Fibroblast of skin of left quadriceps (primary cell): Measurements from ENCODE around the gene BOK.
A peak's percentile ranks its signal among the peaks of the same experiment; 100 is the strongest.
"Not testable (repeated sequence)": the region's sequence is repeated elsewhere in the genome, so short reads cannot be mapped to it uniquely, and the experiment has no call there.

ENCODE experiments used
- DNase-seq, 2 experiments: peaks; one replicate each; pipeline ENCODE4 v3.0.0-alpha.2; 2013; ENCODE audit warnings: low read depth in 2 of 2

BOK gene

DNA sequence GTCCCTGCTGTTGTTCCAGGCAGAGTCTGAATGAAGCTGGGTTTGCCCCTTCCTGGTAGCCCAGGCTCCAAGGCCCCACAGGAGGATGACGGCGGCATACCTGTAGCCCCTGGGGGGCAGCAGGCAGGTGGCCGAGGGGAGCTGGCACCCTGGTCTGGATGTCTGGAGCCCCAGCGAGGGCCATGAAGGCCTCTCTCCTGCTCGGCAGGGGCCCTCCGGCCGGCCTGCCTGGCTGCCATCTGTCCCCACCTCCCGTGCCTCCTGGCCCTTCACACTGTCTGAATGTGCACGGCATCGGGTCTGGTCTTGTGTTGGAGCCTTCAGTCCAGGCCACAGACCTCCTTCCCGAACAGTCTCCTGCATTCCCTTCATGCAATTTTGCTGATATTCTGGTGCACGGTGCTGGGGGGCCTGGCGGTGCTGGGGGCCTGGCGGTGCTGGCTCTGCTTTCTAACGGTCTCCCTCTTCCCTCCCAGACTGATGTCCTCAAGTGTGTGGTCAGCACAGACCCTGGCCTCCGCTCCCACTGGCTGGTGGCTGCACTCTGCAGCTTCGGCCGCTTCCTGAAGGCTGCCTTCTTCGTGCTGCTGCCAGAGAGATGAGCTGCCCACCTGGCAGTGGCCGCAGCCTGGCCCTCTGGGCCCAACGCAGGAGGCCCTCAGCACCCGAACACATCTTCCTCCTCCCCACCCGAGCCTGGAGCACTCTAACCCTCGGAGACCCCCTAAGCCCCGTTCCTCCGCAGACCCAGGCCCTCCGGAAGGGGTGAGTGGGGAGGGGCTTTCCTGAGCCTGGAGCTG, 13.5 kb downstream of the BOK start:
- DNase-seq: no peak

DNA sequence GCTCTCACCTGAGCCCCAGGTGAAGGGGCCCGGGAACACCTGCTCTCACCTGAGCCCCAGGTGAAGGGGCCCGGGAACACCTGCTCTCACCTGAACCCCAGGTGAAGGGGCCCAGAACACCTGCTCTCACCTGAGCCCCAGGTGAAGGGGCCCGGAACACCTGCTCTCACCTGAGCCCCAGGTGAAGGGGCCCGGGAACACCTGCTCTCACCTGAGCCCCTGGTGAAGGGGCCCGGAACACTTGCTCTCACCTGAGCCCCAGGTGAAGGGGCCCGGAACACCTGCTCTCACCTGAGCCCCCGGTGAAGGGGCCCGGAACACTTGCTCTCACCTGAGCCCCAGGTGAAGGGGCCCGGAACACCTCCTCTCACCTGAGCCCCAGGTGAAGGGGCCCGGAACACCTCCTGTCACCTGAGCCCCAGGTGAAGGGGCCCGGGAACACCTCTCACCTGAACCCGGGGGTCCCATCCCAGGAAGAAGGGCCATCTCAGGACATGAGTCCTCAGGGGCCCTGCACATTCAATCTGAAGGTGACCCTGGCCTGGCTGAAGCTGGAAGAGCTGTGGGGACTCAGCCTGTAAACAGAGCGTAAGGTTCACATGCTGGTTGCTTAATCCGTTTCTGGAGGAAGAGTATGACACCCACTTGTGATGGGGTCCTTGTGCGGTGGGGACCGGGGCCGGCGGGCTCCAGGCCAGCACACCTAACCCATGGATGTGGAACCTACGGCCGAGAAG, 14.5 kb downstream of the BOK start:
- DNase-seq: not testable (repeated sequence)

DNA sequence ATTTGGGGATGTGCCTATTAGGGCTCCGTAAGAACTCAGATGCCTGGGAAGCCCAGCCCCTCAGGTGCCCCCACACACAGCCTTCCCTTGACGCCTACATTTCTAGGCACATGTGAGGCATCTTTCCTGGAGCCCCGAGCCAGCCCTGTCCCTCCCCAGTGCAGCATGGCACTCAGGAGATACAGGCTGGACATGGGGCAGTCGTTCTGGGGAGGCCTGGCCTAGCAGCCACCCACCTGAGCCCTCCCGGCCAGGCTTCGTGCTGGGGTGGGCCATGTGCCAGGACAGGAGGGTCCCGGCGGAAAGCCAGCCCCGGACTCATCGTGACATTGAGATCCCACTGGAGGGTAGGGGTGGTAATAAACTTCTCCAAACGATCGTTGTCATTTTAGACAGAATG, 15.2 kb downstream of the BOK start:
- DNase-seq: no peak

GRCh38 chr2:241574911-241575623, 16.5 kb downstream of the BOK start:
- no peak for DNase-seq

DNA sequence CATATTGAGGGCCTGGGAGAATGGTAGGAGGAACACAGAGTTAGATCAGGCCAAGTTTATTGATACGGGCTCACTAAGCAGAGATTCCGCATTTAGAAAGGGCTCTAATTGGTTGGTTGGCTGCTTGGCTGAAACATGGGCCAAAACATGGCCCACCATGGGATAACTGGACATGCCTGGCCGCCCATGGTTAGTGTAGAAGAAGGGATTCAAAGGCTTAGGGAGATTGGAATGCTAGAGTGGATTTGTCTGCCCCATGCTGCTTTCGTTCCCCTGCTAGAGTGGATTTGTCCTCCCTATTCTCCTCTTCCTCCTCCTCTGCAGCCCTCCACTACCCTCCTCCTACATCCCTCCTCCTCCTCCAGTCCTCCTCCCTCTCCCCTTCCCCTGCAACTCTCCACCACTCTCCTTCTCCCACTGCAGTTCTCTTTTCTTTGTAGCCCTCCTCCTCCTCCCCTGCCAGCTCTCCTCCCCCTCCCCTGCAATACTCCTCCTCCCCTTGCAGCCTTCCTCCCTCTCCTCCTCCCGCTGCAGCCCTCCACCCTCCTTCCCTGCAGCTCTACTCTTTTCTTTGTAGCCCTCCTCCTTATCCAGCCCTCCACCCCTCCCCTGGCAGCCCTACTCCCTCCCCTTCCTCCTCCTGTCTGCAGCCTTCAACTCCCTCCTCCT, 17.2 kb downstream of the BOK start:
- DNase-seq: no peak

DNA sequence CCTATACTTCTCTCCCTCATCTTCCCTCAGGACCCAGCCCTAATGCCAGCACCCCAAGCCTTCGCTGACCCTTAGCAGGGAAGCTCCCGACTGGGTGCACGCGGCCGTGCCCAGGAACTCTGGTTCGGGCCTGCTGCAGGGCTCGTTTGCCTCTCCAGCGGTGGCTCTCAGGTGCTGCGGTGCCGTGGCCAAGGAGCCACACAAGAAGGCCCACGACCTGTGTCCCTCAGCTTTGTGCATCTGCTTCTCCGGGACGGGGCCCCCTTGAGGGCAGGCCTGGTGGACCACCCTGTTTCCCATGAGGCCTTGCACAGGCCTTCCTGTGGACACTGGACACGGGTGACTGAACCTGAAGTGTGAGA, 17.7 kb downstream of the BOK start:
- DNase-seq: no peak

DNA sequence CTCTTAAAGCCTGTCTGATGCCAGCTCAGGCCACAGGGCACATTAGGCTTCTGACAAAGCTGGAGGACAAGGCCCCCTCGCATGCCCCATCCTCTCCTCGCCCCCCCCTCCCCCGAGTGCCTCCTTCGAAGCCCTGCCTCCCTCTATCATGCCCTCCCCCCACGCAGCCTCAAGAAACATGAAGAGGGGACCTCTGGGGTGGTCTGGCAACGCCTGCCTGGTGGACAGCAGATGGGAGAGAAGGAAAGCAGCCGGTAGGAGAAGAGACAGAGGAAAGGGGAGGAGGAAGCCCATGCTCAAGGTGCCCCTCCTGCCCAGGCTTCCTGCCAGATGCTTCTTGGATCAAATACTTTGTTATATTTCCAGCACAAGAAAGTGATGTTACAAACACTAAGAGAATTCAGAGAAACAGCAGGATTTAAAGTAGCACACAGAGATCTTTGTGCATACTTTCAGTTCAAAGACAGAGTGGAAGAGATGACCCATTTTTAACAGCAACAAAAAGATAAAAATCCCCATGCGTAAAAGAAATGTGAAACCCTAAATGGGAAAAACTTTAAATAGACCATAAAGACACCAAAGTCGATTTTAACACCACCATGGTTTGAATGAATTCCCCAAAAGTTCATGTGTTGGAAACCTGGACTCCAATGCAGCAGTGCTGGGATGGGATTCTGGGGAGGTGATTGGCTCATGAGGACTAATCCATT, 19.0 kb downstream of the BOK start:
- peak in 1 of 2 experiments; percentile 37 for DNase-seq

- DNase-seq: no peak
These were observed 20.7 kb downstream of the BOK start for GRCh38 chr2:241579281-241579680.

- DNase-seq: no peak
These were observed 23.8 kb downstream of the BOK start for GRCh38 chr2:241582328-241582727.

DNA sequence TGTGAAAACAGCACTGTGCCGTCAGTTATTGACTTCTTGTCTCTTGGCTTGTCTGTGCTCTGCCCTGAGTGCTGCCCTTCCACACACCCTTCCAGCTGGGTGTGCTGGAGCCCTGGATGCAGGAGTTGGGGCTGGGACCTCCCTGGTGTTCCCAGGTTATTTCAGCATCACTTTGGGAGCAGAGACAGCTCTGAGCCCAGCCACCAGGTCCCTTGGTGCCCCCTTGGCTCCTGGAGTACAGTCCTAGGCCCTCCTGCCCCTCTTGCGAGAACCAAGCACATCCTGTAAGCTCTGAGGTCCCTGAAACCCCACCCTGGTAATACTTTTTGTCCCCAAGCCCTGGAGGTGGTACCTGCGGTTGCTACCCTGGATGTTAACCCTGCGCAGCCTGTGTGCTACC, 24.3 kb downstream of the BOK start:
- no peak for DNase-seq

DNA sequence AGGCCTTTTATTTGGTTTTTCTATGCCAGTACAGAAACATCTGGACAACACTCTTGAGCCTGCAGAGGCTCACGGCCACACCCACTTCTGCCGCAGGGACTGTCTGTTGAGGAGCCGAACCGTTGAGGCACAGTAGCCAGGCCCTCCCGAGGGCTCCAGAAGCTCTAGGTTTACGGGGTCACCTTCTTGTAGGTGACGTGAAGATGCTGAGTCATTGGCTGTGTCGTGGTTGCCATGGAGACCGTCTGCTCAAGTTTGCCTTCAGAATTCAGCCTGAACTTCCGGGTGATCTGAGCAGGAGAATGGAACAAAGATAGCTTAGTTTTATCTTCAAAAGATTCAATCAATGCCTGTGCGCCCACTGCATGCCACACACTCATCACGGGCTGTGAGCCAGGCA, 25.9 kb downstream of the BOK start:
- no peak for DNase-seq

DNA sequence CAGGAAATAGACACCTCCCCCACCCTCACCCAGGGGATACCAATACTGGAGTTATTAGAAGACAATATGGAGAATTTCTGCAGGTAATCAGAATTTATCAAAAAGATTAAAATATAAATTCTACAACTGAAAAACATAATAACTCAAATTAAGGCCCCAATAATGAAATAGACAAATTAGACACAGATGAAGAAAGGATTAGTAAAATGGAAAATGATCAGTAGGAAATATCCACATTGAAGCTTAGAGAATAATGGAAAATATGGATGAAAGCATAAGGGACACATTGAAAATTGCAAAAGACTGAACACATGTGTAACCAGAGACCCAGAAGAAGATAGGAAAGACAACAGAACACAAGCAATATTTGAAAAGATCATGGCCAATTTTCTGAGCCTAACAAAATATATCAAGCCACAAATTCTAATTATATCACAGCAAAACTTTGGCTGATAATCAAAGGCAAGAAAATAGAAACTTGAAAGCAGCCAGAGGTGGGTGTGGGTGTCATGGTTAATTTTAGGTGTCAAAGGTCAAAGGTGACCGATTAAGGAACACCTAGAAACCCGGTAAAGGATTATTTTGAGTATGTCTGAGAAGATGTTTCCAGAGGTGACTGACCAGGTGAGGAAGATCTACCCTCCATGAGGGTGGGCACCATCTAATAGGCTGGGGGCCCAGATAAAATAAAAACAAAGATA, 28.2 kb downstream of the BOK start:
- no peak for DNase-seq

GRCh38 chr2:241589863-241590262, 31.3 kb downstream of the BOK start:
- DNase-seq: not testable (repeated sequence)

GRCh38 chr2:241590496-241591455, 32.2 kb downstream of the BOK start:
- DNase-seq: not testable (repeated sequence)

DNA sequence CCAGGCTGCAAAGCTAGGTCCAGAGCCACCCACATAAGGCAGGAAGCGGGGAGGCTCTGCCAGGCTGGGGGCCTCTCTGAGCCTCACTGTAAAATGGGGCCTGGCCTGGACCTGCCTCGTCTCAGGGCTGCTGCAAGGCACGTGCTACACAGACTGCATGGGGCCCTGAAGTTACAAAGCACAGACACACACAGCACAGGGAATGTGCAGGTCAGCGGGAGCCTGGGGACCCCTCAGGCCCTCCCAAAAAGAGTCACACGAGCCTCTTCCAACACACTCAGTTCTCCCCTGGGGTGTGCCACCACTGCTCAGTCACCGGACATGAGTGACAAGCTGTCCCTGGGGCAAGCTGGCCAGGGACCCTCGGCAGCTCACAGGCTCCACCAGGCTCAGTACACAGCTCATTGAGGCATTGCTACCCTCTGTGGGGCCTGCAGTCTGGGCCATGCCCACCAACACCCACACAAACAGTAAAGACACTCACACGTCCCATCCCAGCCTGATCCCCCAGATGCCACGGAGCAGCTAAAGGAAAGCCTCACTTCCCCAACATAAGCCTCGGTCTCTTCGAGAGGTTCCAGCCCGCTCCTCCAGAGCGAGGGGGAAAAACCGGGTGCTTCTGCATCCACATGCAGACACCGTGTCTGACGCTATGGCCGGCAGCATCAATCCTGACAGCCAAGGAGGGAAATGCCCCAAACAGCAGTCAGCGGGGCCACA, 33.7 kb downstream of the BOK start:
- DNase-seq: no peak

- DNase-seq: no peak
These were observed 34.7 kb downstream of the BOK start for GRCh38 chr2:241593271-241593670.

DNA sequence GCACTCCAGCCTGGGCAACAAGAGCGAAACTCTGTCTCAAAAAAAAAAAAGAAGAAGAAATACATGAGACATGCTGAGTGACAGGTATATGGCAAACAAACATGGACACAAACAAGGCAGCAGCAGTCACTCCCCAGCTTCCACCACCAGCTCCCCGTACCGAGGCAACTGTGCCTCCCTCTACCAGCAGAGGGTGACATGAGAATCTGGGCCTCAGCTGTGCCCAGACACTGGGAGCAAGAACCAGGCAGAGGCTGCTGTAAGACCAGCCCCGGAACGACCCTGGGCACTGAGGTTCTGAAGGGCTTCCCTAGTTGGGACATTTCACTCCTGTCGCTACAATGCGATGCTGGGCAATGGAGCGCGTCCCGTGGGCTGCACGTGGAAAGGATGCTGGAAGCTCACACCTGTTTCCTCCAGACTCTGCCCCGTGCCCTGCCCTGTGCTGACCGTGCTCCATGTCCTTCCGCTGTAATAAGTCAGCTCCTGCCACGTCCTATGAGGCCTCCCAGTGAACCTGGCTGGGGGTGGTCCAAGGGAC, 37.1 kb downstream of the BOK start:
- DNase-seq: no peak

GRCh38 chr2:241597561-241597960, 39.0 kb downstream of the BOK start:
- no peak for DNase-seq

DNA sequence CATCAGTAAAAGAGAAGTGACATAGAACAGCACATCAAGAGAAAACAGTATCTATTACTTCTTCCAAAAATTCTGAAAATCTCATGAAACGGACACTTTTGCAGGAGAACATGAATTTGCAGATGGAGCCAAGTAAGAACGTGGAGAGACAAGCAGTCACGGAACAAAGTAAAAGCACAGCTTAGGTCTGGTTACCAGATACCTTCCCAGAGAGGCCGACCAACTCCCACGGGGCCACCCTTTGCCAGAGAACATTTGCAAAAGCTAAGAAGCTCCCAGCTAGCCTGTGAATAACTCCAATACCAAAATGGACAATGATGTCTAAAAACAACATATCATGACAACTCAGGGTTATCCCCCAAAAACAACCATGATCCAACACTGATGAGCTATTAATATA, 39.5 kb downstream of the BOK start:
- no peak for DNase-seq
